CD4-positive, alpha-beta T cell treated with Interleukin-6 at 100 ng/mL for 8 hours (primary cell): ENCODE results near the gene GRHL3.

Experiments used
- DNase-seq: peaks from one replicate; pipeline ENCODE4 v3.0.0-alpha.2; 2020; ENCODE audit warnings: mixed read lengths, low spot score

The GRHL3 gene

GRCh38 chr1:24343412-24344089, 24.4 kb downstream of the GRHL3 start:
- DNase-seq = no peak

- DNase-seq = no peak
Measured at GRCh38 chr1:24344090-24344742, 25.1 kb downstream of the GRHL3 start.

GRCh38 chr1:24345334-24345733, 26.2 kb downstream of the GRHL3 start:
- no peak for DNase-seq

GRCh38 chr1:24347159-24347934, 28.2 kb downstream of the GRHL3 start:
- no peak for DNase-seq

GRCh38 chr1:24348196-24348595, 29.0 kb downstream of the GRHL3 start:
- DNase-seq = no peak

GRCh38 chr1:24349891-24350290, 30.7 kb downstream of the GRHL3 start:
- no peak for DNase-seq

- DNase-seq = no peak
Measured at GRCh38 chr1:24351247-24351646, 32.1 kb downstream of the GRHL3 start.

GRCh38 chr1:24351918-24352627, 32.9 kb downstream of the GRHL3 start:
- DNase-seq = no peak

- DNase-seq = no peak
Measured at GRCh38 chr1:24353292-24353891, 34.2 kb downstream of the GRHL3 start.

GRCh38 chr1:24355466-24355865, 36.3 kb downstream of the GRHL3 start:
- no peak for DNase-seq

- DNase-seq = no peak
Measured at GRCh38 chr1:24357038-24357437, 37.9 kb downstream of the GRHL3 start.

- DNase-seq = no peak
Measured at GRCh38 chr1:24360681-24361080, 41.5 kb downstream of the GRHL3 start.

- DNase-seq = no peak
Measured at GRCh38 chr1:24361811-24362210, 42.7 kb downstream of the GRHL3 start.

GRCh38 chr1:24362396-24362795, 43.2 kb downstream of the GRHL3 start:
- no peak for DNase-seq

- DNase-seq = no peak
Measured at GRCh38 chr1:24362982-24363614, 43.9 kb downstream of the GRHL3 start.

GRCh38 chr1:24363994-24364393, 44.8 kb downstream of the GRHL3 start:
- no peak for DNase-seq

- no peak for DNase-seq
Measured at GRCh38 chr1:24364605-24364974, 45.4 kb downstream of the GRHL3 start.

GRCh38 chr1:24364975-24365678, 46.0 kb downstream of the GRHL3 start:
- DNase-seq = no peak

- no peak for DNase-seq
Measured at GRCh38 chr1:24366707-24367106, 47.5 kb downstream of the GRHL3 start.

- DNase-seq = no peak
Measured at GRCh38 chr1:24369199-24369598, 50.0 kb downstream of the GRHL3 start.

GRCh38 chr1:24369801-24370200, 50.6 kb downstream of the GRHL3 start:
- no peak for DNase-seq
